Muscle of leg (tissue), 11 donors: ENCODE measurements around the gene CEMIP2. TPM values are rescaled to one million over a fixed set of nuclear protein-coding genes. Genes with fewer than 3 reads are reported as not detected.

Source experiments
- DNase-seq: peaks from one replicate; pipeline ENCODE4 v3.0.0; 2013
- H3K27ac ChIP-seq: one replicate; pipeline ENCODE4 v1.5.1; 2013; ENCODE audit warnings: mild to moderate bottlenecking, low read length, control low read depth
- H3K27me3 ChIP-seq: one replicate; pipeline ENCODE4 v1.6.1; 2013; ENCODE audit warnings: low read length; ENCODE audit not compliant: control insufficient read depth, insufficient read depth
- H3K36me3 ChIP-seq: one replicate; pipeline ENCODE4 v1.6.1; 2013; ENCODE audit warnings: low read length; ENCODE audit not compliant: control insufficient read depth, insufficient read depth
- H3K4me1 ChIP-seq: one replicate; pipeline ENCODE4 v1.6.1; 2013; ENCODE audit warnings: low read length; ENCODE audit not compliant: control insufficient read depth, insufficient read depth
- H3K4me3 ChIP-seq: one replicate; pipeline ENCODE4 v1.5.1; 2013; ENCODE audit warnings: low read length, control low read depth
- H3K9me3 ChIP-seq: replicated peaks from 2 replicates; pipeline ENCODE4 v1.6.1; 2013; ENCODE audit warnings: low read depth, low read length; ENCODE audit not compliant: control insufficient read depth
- WGBS: methylation state at CpG from one replicate; pipeline ENCODE4 v1.1.5; 2013; ENCODE audit warnings: missing lambda C conversion rate; ENCODE audit not compliant: insufficient coverage; 5-methylcytosine and 5-hydroxymethylcytosine counted together
- polyA plus RNA-seq, 8 donors: library from polyadenylated mRNA; unstranded; fragments of 120-200 nt; gene quantifications; one replicate each; pipeline versions ENCODE4 v1.2.1 to v1.2.3, GENCODE V29; 2013; ENCODE audit warnings: inconsistent platforms in 1 of 8, low replicate concordance in 1 of 8; ENCODE audit not compliant: insufficient read length in 8 of 8, insufficient read depth in 1 of 8
- total RNA-seq: library from RNA; stranded (reverse); fragments of 120-200 nt; gene quantifications from one replicate; pipeline ENCODE4 v1.2.4, GENCODE V29; 2013

Gene CEMIP2
- total and polyA plus RNA-seq, 9 donors: 19.9 to 44.6 (median 26.3) TPM

GRCh38 chr9:71752352-71752751 is 16.0 kb downstream of the CEMIP2 start:
- no peaks in the 10 kb centered on the region for H3K4me1 ChIP-seq
- DNase-seq: no peak
- no CpG with 5 or more reads among the region's 1 CpG for WGBS
- no peak overlapping the region for H3K4me3 ChIP-seq
- H3K27me3 ChIP-seq: no peaks in the 10 kb centered on the region
- no peak overlapping the region for H3K27ac ChIP-seq
- H3K9me3 ChIP-seq: no peaks in the 10 kb centered on the region
- peaks cover 3% of the 10 kb centered on the region for H3K36me3 ChIP-seq

GRCh38 chr9:71748280-71748743 is 20.0 kb downstream of the CEMIP2 start:
- H3K27me3 ChIP-seq: no peaks in the 10 kb centered on the region
- WGBS: no CpG with 5 or more reads among the region's 1 CpG
- no peak overlapping the region for H3K4me3 ChIP-seq
- H3K27ac ChIP-seq: no peak overlapping the region
- no peaks in the 10 kb centered on the region for H3K9me3 ChIP-seq
- H3K36me3 ChIP-seq: peaks cover 19% of the 10 kb centered on the region
- H3K4me1 ChIP-seq: no peaks in the 10 kb centered on the region
- DNase-seq: no peak

GRCh38 chr9:71747576-71747975 is 20.7 kb downstream of the CEMIP2 start:
- Histone ChIP-seq H3K9me3 (no peaks in the 10 kb centered on the region), H3K4me3 (no peak overlapping the region), H3K27ac (no peak overlapping the region), H3K27me3 (no peaks in the 10 kb centered on the region), H3K36me3 (peaks cover 19% of the 10 kb centered on the region), H3K4me1 (no peaks in the 10 kb centered on the region)
- DNase-seq: no peak

- Histone ChIP-seq H3K27ac (no peak overlapping the region), H3K4me3 (no peak overlapping the region), H3K4me1 (no peaks in the 10 kb centered on the region), H3K9me3 (no peaks in the 10 kb centered on the region), H3K27me3 (no peaks in the 10 kb centered on the region), H3K36me3 (peaks cover 19% of the 10 kb centered on the region)
- no CpG with 5 or more reads among the region's 1 CpG for WGBS
- DNase-seq: no peak
Observed at GRCh38 chr9:71746758-71747125, 21.6 kb downstream of the CEMIP2 start.

GRCh38 chr9:71746023-71746757 is 22.1 kb downstream of the CEMIP2 start:
- 85% methylated on average over 5 of the region's 6 CpGs for WGBS
- Histone ChIP-seq H3K4me3 (no peak overlapping the region), H3K27me3 (no peaks in the 10 kb centered on the region), H3K27ac (no peak overlapping the region), H3K36me3 (peaks cover 19% of the 10 kb centered on the region), H3K9me3 (no peaks in the 10 kb centered on the region), H3K4me1 (no peaks in the 10 kb centered on the region)
- DNase-seq: no peak

DNA sequence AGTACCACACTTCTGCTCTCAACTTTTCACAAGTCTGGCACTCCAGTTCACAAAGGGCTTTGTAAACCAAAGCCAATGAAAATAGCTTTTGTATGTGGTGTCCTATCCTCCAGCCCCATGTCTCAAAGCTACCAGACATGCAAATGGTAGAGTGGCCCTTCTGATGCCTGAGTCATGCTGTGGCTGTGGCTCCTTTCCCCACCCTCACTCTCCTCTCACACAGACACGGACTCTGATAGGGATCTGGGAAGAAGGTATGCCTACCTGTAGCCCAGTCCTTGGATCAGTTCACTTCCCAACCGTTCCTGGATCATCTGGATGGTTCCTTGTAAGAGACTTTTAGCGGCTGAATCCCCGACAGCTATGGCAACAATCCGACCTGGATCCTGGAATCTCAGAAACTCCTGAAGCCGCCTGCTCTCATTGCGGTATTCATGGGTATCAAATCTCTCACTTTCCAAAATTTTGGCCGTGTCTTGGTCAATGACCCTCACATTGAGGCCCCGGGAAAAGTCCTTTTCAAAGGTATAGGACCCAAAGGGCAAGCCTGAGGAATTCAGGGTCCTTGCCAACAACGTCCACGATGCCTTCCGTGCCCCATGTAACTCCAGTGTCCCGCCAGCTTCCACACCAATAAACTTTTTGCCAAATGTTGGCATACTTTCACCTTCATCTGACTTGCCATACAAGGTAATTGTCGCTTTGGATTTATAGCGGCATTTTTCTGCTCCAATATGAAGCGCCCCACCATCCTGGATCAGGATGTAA is 23.4 kb downstream of the CEMIP2 start:
- DNase-seq: no peak
- 90% methylated on average over 14 of the region's 16 CpGs for WGBS
- Histone ChIP-seq H3K36me3 (peaks cover 17% of the 10 kb centered on the region), H3K9me3 (no peaks in the 10 kb centered on the region), H3K4me1 (no peaks in the 10 kb centered on the region), H3K27me3 (no peaks in the 10 kb centered on the region), H3K27ac (no peak overlapping the region), H3K4me3 (no peak overlapping the region)

DNA sequence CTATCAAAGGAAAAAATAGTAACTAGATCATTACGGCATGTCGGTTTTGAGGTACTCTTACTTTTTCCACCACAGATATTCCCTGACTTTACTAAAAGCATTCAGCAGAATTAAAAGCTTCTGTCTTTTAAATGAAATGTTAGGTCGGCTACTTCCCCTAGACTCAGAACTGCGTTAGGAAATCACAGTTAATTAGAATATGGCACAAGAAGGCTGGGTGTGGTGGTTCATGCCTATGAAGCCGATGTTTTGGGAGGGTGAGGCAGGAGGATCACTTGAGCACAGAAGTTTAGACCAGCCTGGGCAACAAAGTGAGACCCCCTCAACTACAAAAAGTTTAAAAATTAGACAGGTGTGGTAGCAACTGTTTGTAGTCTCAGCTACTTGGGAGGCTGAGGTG is 24.4 kb downstream of the CEMIP2 start:
- DNase-seq: no peak
- Histone ChIP-seq H3K4me1 (no peaks in the 10 kb centered on the region), H3K36me3 (peaks cover 16% of the 10 kb centered on the region), H3K27ac (no peak overlapping the region), H3K27me3 (no peaks in the 10 kb centered on the region), H3K9me3 (no peaks in the 10 kb centered on the region), H3K4me3 (no peak overlapping the region)
- WGBS: no CpG with 5 or more reads among the region's 5 CpGs

- H3K9me3 ChIP-seq: no peaks in the 10 kb centered on the region
- no peak overlapping the region for H3K27ac ChIP-seq
- no peaks in the 10 kb centered on the region for H3K4me1 ChIP-seq
- DNase-seq: no peak
- WGBS: 71% methylated on average over 4 of the region's 5 CpGs
- H3K27me3 ChIP-seq: no peaks in the 10 kb centered on the region
- H3K4me3 ChIP-seq: no peak overlapping the region
- peaks cover 16% of the 10 kb centered on the region for H3K36me3 ChIP-seq
Observed at GRCh38 chr9:71743217-71743705, 25.1 kb downstream of the CEMIP2 start.

DNA sequence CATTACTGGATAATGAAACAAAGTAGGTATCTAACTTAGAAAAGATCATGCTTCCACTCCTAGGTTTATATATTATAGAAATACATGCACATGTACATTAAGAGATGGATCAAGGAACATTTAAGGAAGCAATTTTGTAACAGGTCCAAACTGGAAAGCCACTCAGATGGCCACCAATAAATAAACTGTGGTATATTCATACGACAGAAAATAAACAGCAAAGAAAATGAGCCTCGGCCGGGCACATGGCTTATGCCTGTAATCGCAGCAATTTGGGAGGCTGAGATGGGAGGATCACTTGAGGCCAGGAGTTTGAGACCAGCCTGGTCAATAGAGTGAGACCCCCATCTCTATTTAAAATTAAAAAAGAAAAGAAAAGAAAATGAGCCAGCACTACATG is 25.6 kb downstream of the CEMIP2 start:
- H3K27ac ChIP-seq: no peak overlapping the region
- DNase-seq: no peak
- H3K9me3 ChIP-seq: no peaks in the 10 kb centered on the region
- WGBS: no CpG with 5 or more reads among the region's 4 CpGs
- H3K4me1 ChIP-seq: no peaks in the 10 kb centered on the region
- no peaks in the 10 kb centered on the region for H3K27me3 ChIP-seq
- H3K4me3 ChIP-seq: no peak overlapping the region
- H3K36me3 ChIP-seq: peaks cover 16% of the 10 kb centered on the region

GRCh38 chr9:71741926-71742648 is 26.2 kb downstream of the CEMIP2 start:
- Histone ChIP-seq H3K4me1 (no peaks in the 10 kb centered on the region), H3K27ac (no peak overlapping the region), H3K4me3 (no peak overlapping the region), H3K9me3 (no peaks in the 10 kb centered on the region), H3K36me3 (peaks cover 15% of the 10 kb centered on the region), H3K27me3 (no peaks in the 10 kb centered on the region)
- DNase-seq: no peak
- WGBS: no CpG with 5 or more reads among the region's 10 CpGs
